HG02885 (cell line): ENCODE data around the gene XPNPEP2.

Experiments
- ATAC-seq: cut with Tn5 transposase; IDR thresholded peaks from one replicate; pipeline ENCODE4 v1.9.1; 2021; ENCODE audit warnings: mild to moderate bottlenecking; ENCODE audit not compliant: unreplicated experiment, poor library complexity

The XPNPEP2 gene

DNA sequence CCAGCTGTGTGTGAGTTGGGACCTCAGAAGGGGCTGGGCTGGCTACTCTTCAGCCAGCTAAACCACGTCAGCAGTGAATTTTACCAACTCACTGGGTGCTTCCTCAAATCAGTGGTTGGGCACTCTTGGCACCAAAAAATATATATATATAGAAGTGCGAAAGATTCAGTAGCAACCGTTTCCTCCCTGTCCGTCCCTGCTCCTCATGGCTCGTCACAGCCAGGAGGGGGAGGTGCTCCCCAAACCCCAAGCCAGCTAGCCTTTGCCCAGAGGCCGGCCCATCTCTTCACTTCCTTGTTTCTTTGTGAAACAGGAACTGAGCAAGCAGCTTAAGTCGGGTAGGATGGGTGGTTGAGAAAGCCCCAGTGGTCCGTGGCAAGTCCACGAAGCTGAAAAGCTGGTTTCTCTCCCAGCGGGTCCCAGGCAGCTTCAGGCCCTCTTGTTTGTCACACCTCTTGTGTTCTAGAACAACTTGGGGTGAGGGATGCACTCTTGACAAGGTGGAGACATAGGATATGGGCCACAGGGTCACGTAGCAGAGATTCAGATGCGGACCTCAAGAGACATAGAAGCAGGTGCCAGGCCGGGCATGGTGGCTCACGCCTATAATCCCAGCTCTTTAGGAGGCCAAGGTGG is 34.1 kb downstream of the XPNPEP2 start:
- ATAC-seq, result peak; percentile 83

DNA sequence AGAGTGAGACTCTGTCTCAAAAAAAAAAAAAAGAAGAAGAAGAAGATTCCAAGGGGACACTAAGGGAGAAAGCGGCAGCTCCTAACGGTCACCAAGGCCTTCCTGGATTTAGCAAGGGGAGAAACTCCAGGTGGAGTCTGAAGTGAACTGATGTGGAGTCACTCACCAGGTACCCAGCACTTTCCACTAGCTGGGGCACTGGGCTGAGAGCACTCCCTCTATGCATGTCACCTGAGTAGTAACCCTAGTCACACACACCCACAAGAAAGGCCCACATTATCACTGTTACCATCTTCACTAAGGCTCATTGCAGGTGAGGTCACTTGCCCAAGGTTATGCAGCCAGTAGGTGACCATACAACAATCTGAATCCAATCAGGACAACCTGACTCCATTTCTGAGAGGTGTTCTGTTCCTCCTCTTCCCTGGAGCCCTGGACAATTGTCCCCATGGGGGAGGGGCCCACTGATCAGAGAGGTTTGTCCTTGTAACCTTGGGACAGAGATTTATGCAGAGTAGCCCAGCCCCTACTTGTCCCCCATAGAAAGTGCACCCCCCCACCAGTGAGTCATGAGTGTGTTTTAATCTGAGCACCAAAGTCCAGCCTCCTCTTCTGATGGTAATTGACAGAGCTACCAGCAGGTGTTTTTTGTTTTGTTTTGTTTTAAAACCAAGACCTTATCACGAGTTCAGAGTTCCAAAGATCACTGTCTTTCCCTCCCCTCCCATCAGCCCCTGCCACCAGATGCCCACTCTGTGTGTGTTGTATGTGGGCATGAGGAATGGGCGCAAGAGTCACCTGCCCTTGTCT is 35.1 kb downstream of the XPNPEP2 start:
- ATAC-seq, result no peak

DNA sequence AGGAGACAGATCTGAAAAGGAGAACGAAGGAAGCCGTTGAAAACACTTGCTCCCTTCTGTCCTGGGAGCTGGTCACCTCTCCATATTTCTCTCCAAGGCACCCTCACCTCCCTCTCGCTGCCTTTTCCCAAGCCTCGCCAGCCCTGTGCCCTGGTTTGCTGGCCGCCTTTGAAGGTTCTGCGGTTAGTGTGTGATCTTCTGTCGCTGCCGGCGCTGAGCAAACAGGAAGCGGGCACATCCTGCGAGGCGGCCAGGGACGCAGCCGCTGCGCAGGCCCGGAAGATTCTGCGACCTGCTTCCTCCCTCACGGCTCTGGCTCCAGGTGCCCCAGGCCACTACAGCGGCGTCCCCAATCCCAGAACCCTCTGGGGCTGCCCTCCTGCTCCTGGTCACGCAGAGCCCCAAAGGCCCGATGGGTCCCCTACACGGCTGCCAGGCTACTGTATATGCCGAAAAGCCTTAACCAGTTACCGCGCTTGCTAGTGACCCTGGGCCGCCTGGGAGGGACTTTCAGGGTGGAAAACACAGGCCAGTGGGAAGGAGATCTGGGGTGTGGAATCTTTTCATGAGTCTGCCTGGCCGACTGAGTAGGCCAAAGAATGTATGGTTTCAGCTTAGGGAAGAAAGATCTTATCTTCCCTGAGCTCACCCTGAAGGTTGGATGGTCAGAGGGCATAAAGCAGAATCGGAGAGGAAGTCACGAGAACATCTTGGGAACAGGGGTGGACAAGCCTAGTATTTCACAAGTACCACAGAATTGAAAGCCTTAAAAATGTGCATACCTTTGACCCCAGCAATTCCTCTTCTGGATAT is 38.6 kb downstream of the XPNPEP2 start:
- peak; percentile 20 for ATAC-seq

DNA sequence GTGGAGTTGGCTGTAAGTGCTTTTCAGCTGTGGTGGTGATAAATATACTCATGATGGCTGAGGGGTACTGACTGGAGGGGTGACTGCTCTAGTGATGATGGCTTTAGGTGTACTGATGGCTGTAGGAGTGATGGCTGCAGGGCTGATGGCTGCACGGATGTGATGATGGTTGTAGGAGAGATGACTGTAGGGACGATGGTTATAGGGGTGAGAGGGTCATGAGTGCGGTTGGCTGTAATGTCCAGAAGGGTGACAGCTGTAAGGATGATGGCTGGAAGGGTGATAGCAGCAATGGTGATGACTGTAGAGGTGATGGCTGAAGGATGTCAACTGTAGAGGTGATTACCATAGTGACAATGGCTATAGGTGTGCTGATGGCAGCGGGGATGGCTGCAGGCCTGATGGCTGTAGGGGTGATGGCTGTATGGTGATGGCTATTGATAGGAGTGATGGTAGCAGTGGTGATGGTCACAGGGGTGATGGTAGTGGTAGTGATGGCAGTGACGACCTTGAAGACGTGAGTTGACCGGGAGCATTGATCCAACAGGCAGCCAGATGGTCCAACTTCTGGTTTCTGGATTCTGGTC is 40.4 kb downstream of the XPNPEP2 start:
- no peak for ATAC-seq

DNA sequence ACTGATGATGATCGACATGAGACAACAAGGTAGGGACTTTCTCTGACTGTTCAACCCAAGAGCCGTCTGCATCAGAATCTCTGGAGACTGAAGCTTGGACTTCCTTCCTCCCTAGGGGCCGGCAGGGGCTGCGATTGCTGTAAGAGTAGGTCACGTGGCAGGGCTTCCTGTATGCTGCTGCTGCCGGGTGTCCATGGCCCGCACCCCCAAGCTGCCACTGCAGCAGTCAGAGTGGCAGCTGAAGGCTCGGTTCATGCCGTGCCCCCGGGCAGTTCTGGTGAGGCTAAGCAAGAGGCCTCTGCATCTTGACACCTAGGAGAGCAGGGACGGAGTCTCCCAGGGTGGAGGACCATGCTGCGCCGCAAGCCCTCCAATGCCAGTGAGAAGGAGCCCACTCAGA is 41.0 kb downstream of the XPNPEP2 start, which contains the start of gene SASH3:
TSS of gene SASH3 (plus strand) at position 203 of the 400 bp plus-strand sequence. CDS start at position 352, 149 bp downstream.
- peak; percentile 34 for ATAC-seq

DNA sequence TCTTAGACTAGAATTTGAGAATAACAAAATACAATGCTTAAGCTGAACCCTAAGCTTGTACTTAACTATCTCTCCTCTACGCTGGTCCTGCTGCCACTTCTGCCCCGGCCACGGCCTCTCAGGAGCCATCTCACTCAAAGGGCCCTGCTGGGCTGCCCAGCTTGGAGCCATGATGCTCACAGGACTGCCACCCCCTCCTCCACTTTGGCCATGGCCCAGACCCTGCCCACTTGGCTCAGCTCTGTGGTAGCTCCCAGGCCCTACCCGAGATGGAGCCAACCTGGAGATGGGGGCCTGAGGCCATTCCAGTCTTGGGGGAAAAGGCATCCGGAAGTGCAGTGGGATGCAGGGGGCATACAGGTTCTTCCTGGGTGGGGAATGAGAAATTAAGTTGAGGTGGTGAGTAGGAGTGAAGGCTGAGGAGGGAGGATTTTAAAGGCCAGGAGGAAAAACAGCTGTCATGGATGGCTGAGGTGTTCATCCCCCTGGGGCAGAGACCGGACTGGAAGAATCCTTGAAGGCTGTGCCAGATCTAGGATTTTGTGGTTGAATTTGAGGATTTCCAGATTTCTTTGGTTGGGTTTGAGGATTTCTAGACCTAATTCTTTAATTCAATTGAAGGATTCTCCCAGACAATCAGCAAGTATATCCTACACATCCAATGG is 41.8 kb downstream of the XPNPEP2 start:
- ATAC-seq, result no peak

DNA sequence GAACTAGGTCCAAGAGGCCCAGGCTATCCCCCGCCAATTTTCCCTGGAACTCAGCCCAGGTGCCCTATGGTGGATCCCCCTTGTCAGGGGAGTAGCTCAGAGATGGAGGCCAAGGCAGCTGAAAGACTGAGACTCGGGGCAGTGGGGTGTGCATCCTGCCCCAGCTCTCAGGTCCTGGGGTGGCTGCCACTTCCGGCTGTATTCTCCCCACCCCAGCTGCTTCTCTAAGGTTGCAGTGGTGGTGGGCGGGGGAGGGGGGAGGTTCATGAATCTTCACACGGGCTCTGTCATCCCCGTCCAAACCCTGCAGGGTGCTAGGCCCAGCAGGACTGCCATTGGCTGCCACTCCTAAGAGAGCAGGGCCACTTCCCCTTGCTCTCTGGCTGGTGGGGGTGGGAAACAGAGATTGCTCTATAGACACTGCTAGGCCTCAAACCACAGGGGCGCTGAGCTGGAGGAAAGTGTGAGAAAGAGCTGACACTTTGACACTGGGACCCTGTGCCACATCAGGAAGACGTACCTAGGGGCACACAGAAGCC is 42.4 kb downstream of the XPNPEP2 start:
- ATAC-seq, result peak; percentile 72

DNA sequence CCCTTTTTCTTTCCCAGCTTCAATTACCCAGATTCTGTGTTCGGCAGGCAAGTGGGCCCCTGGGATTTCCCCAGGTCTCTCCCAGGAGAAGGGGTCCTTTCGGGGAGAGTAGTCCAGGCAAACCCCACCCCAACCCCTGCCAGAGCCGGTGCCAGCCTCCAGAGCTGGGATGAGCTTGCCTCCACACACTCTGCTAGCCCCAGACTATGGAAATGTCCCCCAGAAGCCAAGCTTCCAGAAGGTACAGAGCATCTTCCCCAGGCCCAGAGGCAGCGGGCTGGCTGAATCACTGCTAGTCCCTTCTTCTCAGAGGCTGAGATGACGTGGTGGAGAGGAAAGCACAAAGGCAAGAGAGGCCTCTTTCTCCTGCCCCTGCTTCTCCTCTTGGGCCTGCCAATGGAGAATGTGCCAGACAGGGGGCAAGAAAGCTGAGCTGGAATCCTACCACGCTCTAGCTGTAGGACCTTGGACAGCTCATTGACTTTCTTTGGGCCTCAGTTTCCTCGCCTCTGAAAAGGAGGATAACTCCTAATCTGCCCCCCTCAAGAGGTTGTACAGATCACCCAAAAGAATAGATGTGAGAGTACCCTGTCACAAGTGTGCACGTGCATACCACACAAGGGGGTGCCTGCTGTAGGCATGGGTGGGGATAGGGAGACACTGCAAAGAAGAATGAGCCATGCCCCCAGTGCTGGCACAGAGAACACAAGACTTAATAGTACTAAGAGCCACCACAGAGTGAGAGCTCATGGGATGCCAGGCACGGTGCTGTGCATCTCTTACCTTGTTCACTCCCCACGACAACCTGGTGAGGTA is 43.1 kb downstream of the XPNPEP2 start:
- no peak for ATAC-seq

DNA sequence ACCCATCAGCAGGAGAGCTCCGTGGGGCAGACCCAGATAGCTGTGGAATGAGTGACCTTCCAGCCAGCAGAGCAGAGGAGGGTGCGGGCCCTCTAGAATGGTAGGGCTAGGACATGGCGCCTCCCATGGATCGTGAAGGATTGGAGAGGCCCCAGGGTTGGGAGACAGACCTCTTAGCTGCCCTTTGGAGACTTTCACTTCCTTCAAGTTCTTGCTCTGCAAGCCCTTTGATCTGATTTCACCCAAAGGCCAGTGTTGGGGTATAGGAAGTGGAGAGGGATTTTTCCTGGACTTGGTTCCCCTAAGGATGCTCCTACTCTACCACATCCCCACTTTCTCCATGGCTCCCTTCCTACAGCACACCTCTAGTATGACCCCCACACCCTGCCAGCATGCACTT is 43.9 kb downstream of the XPNPEP2 start:
- no peak for ATAC-seq

DNA sequence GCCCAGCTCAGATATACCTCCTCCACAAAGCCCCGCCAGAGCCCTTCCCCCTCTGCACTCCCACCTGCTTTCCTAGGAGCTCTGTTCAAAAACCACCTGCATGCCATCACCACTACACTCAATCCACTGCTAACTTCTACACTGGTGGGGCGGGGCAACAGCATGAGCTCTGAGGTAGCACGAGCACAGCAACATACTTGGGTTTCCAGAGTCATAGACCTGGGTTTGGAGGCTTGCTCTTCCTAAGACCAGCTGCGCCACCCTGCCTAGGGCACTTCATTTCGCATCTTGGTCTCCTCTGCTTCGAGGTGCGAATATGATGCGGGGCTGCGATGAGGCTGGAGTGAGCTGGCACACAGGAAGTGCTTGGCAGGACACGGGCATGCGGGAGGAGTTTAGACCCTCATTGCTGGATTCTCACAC is 44.5 kb downstream of the XPNPEP2 start:
- ATAC-seq, result no peak

DNA sequence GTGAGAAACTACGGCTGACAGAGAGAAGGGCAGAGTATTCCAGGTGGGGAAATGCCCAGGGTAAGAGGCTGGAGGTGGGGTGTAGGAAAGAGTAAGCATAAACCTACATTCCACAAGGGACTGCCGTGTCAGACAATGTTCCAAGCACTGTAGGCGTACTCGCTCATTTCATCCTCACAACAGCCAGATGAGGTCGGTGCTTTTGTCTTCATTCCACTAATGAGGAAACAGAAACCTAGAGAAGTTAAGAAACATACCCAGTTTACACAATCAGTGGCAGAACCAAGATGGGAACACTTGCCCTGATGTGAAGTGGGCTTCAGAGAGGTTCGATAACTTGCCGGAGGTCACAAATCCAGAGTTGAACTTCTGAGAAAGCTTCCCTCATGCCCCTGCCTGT is 45.6 kb downstream of the XPNPEP2 start:
- ATAC-seq, result no peak

DNA sequence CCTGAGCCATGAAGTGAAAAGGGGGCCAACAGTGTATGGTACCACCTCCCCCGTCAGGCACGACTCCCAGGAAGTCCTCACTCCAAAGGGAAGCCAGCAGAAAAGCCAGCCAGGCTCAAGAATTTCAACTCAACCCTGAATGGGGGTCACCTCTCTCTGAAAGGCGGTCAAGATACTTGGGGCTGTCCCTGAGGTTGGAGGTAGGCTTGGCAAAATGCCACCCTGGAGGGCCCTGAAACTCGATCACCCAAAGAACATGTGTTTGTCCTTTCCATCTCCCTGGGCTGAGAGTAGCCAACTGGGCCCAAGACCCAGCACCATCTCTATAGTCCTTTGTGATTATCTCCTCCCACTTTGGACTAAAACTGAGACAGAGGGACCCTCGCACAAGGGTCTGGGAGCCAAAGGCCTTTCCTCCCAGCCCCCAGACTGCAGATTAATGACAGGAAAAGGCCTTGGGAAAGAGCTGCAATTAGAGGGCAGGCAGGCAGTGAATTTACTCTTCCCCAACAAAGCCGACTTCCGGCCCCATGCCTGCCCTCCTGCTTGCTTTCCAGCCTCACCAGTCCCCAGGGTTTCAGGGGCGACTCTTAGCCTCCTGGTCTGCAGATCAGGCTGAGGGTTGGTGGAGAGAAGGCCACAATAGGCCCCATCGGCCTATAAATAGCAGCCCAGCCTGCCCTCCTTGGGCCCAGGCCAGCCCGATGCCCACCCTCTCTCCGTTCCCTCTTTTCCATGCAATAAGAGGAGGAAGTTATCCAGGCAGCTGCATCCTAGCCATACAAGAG is 46.6 kb downstream of the XPNPEP2 start:
- no peak for ATAC-seq

DNA sequence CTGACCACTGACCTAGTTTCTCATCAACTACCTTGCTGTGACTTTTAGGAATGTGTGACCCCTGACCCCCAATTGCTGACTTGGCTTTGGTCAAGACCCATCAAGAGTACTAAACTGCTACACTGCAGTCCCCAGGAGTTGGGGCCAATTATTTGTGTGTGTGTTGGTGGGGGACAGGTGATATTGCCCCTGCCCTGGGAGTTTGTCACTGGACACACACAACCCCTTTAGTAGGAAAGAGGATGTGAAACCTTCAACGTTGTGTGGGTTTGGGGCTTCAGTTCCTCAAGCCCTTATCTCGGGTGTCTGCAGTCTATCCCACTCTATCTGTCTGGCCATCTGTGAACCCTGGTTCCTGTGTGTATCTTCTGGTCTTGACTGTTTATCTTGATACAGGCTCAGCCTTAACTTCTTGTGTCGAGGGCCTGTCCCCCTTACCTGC is 47.5 kb downstream of the XPNPEP2 start:
- peak; percentile 88 for ATAC-seq

DNA sequence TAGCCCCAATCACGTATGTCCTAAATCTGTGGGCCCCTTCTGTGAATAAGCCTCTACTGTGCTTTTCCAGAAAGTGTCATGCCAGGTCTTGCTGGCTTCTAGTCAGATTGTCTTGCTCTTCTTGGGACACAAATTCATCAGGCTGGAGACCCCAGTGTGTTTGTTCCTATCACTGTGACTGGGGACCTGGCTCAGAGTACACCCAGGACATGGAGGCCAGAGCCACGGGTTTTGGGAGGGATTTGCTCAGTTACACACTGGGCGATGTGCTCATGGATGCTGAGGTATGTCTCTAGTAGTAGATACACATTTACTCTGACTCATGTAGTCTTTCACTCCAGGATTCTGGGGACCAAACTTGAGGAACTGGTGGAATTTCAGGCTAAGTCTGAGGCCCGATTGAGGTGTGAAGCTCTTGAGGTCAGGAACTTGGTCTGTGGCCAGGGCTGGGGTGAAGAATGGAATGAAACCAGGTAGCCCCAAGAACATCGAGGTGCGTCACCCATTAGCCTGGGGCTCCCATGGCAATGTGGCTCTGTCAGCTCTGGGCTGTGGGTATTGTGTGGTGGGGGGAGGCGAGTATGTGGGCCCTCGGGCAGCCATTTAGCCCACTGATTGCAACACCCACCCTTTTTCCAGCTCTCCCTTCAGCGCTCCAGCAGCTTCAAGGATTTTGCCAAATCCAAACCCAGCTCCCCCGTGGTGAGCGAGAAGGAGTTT is 48.7 kb downstream of the XPNPEP2 start:
- no peak for ATAC-seq

DNA sequence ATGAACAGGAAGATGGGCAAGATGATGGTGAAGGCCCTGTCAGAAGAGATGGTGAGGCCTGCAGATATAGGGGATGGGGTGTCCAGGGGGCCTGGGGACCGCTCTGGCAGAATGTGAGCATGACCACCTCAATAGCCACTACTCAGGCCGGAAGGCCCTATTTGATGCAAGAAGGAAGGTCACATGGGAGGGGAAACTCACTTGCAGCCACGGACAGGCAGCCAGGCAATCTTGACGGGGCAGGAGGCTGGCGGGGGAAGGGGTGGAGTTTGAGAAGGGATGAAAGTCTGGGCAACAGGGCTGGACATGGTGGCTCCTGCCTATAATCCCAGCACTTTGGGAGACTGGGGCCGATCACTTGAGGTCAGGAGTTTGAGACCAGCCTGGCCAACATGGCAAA is 49.7 kb downstream of the XPNPEP2 start:
- no peak for ATAC-seq

DNA sequence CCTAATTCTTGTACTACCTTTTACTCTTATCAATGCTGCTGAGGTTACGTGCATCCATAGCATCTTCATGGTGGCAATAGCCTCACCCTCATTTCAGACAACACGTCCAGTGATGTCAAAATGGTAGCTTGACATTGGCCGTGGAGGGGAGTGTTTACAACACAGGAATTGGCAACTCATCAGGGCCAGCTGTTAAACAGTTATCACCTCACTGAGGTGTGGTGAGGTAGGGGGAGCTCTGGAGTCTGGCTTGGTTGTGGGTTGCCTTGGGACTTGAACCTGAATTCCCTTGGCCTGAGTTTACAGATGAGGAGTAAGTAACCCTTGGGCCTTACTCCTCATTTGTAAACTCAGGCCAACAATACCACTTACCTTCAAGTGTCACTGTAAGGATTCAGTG is 51.4 kb downstream of the XPNPEP2 start:
- ATAC-seq, result no peak

DNA sequence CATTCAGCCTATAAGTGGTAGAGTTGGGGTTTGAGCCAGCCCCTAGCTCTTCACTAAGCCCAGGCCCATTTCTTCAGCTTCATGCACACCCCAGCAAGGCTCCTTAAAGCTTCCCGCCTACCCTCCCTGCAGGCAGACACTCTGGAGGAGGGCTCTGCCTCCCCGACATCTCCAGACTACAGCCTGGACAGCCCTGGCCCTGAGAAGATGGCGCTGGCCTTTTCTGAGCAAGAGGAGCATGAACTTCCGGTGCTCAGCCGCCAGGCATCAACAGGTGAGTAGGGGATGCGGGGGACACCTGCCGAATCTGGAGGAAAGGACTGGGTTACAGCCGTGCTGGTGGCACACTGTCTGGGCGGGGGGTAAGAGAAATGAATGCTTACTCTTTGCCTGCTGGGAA is 52.0 kb downstream of the XPNPEP2 start:
- no peak for ATAC-seq

DNA sequence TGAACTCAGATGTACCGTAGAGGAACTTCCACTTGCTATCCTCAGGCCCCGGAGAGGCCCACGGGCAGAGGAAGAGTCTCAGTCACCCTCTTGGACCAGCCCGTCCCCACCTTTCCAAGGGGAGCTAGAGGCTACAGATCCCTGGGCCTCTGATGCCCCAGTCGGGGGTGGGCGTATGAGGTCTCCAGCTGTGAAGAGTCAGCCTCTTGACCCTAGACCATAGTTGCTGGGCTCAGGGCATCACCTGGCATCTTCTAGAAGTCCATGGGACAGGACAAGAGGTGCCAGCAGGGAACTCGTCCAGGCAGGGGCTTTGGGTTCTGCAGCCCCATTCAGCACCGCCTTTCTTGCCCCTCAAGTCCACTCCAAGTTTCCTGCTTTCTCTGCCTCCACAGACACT is 52.6 kb downstream of the XPNPEP2 start:
- ATAC-seq, result no peak
